ENCODE results near the gene TRAF3IP3.

The TRAF3IP3 gene

DNA sequence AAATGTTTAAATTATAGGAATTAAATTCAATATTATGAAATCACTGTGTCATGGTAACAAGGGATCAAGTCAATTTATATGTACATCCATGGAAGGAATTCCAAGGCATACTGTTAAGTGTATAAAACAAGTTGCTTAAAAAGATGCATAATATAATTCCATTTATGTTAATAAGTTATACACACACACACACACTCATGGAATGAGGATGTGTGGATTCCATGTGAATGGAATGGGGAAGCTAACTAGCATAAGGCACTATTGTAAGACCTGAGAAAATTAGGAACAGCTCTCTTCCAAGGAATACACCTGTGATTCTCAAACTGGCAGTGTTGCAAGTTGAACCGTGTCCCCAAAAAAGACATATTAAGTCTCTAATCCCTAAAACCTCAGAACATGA is 17.6 kb upstream of the TRAF3IP3 start:
- no peak for DNase-seq

DNA sequence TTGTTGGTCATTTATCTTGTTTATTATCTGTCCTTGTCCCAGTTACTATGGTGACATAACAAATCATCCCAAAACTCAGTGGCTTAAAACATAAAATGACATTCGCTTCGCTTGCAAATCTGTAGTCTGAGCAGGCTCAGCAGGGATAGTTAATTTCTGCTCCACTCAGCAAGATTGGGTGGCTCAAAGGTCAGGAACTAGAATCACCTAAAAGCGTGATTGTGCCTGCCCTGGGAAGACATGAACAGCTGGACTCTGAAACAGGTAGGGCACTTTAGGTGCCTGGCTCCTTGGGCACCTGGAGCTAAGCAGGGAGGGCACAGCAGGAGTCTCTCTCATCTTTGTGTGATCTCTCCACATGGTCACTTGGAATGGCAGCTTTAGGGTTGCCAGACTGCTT is 14.7 kb upstream of the TRAF3IP3 start:
- no peak for DNase-seq

DNA sequence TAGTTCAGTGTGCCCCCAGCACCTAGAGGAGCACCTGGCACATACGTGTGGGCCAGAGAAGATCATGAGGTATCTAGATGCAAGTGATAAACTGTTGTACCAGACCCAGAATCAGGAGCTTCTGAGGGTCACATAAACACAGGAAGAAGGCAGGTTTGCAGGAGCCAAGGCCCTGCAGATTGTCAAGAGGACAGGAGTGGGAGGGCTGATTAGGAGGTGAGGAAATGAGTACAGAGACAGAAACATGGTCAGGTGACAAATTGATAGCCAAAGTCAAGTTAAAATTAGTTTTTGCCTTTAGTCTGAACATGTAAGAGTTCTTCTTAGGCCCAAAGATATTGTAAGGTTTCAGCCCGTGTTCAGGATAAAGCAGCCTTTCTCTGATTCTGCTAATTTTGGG is 14.0 kb upstream of the TRAF3IP3 start:
- no peak for DNase-seq

DNA sequence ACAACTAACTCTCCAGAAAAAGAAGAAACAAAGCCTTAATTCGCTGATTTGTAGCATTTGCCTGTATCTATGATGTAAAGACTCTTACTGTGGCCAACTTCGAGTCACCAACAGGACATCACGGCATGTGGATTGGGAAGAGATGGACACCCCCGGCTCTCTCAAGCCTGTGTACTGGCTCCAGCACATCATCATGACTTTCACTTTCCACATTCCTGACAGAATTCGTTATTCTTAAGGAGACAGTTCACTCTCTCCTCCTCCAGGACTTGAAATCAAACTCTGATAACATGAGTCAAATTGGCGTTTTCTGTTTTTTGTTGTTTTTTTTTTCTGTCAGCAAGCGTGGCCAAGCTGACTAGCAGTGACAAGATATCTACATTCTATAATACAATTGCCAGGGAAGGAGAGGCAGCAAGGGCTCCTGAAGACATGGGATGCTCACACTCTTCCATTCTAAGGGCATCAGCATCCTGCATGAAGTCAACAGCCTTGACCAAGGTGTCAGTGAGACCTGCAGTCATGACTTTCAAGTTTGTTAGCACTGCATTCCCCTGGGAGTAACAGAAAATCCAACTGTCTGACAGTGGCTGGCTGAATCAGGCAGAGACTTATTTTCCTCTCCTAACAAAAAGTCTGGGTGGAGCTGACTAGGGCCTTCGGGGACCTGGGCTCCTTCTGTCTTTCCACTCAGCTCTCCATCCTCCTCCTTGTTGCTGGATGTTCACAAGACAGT is 13.3 kb upstream of the TRAF3IP3 start:
- no peak for DNase-seq

DNA sequence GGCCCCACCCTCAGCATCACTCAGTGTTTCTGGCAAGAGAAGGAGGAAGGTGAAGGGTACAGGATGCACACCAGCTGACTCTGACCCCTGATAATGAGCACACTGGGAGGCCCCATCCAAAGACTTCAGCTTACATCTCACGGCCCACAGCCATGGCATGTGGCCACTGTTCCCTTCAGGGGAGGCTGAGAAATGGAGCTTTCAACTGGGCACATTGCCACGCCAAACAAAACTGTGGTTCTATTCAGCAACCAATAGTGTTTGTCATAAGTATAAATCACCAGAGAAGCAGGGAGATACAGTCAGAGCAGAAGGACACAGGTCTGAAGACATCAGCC is 12.7 kb upstream of the TRAF3IP3 start:
- no peak for DNase-seq

DNA sequence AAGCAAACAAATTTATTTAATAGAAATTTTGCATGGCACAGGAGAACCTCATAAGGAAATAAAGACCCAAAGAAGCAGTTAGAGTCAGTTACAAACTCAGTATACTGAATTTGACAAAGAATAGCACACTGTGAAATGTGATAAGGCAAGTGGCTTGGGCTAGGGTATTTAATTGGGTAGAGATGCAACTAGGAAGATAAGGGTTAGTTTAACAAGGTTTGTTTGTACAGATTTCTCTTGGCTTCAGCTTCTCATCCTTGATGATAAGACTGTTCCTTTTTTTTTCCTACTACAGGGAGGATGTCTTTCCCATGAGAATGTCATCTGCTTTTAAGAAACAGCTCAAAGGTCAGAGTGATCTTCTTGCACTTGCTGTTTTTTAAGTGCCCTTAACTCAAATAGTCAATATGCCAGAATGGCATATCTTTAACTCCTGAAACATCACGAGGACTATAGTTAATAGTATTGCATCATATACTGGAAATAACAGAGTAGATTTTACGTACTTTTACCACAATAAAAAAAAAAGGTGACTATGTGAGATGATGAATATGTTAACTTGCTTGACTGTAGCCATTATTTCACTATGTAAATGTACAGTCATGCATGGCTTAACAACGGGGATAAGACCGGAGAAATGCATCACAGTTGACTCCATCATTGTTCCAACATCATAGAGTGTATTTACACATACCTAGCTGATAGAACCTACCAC is 9.2 kb upstream of the TRAF3IP3 start:
- no peak for DNase-seq

DNA sequence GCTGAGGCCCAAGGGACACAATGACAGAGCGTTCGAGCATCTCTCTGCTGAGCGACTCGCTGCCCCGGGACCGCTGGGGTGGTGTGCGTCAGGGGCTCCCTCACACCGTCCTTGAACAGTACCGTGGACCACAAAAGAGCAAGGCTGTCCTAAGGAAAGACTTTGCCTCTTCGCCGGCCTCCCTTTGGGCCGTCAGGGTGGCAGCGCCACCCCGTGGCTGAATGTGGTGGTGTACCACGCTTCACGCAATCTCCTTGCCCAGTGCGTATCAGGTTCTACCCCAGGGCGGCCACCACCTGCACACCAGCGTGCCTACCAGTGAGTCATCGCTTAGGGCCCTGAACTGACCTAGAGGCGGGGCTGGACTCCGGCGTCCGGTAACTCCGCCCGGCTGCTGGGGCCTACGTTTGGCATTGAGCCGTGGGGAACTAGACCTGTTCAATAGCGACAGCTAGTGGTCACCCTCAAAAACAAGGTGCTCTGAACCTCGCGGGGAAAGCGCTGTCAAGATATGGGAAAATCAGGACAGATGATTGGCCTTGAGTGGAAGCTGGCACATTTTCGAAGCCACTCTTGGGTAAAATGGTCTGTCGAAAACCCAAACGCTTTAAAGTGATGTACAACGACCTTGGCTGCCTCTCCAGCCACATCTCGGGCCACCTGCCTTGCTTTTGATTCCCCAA is 8.1 kb upstream of the TRAF3IP3 start:
- no peak for DNase-seq

DNA sequence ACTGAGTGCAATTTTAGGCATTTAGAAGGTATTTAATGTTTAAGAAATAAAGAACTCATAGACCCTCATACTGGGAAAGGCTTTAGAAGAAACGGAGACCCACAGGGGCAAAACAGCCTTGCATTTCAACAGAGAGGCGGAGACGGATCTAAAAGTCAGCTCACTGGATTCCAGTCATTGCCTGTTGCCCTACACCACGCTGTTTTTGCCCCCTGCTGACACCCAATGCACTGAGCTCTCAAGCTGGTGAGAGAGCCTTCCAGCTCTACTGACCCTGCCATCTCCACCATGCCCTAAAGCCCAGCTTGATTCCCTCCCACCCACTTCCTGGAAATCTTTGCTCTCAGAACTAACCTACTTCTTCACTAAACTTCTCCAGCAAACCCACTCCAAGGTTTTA is 7.2 kb upstream of the TRAF3IP3 start:
- DNase-seq = no peak

DNA sequence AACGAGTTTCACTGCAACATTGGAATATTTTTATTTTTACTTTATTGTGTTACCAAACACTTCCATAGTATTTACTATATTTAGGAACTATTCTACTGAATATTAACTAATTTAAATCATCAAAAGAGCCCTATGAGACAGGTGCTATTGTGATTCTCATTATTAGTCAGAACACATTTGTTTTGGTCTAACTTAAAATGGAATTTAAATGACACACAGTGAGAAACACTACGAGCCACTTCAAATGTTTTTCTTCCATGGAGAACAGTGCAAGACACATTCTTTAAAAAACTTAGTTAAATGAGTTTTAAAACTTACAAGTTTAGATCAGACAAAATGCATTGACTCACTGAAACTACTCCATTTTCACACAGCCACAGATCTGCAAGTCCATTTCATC is 6.6 kb upstream of the TRAF3IP3 start:
- no peak for DNase-seq

DNA sequence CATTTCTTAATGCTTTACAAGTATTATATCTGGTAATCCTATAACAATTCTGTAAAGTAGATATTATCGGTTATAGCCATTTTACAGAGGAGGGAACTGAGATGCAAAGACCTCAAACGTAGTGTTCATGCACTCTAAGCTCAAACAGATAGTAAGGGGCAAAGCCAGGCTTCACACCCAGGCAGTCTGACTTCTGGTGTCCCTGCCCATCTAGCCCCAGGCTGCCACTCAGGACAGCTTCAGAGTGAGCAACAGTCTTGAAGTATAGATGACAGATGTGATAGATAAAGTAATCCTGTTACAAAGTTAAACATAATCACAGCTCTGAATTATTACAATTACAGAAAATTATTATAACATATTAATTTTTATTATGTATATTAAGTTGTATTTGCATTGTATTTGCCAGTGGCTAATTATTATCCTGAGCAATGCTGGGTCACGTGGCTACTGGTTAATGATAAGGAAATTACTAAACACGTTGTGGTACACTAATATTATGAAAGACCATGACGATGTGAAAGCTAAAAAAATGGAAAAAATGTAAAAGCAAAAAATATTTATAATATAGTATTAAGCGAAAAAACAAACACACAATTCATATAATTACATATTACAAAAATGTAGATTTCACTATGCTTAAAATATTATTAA is 6.1 kb upstream of the TRAF3IP3 start:
- DNase-seq = no peak

DNA sequence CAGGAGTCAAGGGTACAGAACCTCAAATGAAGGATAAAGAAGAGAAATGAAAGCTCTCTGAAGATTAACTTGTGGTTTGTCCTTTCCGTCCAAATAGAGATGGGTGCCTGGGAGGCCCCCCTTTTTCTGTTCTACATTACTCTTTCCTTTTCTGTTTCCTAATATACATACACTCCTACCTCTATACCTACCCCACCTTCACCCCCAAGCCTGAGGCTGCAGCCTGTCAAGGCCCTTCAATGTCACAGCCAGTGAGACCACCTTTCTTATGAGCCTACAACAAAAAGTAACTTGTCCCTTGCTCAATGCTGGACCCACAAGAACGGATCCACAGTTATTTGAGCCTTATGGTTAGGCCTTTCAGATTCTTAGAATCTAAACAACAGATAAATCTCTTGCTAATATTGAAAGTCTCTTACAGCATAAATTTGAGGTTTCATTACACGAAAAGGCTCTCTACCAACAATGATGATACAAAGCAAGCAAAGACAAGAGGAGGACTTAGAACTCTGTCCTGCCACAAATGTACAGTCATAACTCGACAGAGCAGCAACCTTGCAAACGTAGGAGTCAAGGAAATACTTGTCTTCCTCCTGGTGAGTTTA is 4.1 kb upstream of the TRAF3IP3 start:
- DNase-seq = no peak

DNA sequence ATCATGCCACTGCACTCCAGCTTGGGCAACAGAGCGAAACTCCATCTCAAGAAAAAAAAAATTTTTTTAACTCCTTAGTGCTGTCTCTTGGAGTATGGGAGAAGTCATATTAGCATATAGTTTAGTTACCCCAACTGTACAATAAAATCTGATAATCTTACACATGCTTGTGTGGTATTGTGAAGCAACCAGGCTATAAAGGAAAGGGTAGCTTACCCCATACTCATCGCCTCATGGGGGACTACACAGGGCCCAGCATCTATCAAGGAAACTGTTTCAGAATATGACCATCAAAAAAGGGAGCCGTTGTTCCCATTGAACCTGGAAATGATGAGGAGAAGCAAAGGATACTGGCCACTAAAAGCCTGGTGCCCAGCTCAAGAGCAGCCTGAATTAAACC is 3.0 kb upstream of the TRAF3IP3 start:
- no peak for DNase-seq

DNA sequence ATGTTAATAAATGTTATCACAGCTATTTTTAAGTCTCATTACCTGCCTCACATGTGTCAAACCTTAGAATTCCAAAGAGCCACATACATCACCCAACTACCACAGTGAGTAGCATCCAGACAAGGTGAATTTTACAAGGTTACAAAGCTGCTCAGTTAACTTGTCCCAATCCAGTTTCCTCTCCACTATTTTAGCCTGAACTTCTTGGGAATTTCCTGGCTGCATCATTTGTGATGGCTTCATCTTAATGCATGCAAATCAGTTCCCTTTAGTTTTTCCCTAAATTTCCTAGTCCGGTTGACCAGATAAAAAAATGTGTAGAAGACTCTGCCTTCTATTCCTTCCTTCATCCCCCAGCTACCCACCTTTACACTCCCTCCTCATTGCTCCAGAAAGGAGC is 597 bp upstream of the TRAF3IP3 start:
- DNase-seq = no peak

DNA sequence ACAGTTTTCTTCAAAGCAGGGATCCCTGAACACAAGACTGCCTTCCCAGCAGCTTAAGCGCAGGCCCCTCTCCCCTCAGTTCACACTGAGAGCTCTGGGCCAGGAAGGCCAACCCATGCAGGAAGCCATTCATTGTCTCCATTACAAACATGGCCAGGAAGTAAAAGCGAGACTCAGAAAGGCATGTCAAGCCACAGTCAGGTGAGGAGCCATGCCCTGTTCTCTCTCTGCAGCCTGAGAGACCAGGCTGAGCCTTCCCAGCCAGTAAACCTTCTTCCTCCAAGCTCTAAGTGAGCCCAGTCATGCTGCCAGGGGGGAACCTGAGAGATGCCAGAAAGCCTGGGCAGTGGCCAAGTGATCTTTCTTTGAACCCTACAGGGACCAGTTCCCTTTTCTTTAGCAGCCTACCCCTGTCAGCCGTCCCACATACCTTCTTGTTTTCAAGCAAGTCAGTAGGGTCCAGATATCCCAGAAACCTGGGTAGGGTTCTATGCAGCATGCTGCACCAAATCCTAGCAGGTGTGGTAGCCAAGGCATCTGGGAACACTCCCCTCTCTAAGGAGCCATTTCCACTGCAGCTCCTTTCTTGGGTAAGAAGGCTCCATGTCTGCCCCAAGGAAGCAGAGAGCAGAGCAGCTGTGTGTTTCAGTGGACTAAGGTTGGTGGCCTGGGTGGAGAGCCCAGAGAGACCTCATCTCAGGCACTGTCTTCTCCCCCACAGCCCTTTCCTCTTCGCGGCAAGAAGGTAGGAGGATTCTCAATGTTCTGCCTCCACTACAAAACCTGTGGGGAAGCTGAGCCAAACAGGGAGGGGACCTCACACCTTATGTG is 977 bp downstream of the TRAF3IP3 start:
- no peak for DNase-seq

DNA sequence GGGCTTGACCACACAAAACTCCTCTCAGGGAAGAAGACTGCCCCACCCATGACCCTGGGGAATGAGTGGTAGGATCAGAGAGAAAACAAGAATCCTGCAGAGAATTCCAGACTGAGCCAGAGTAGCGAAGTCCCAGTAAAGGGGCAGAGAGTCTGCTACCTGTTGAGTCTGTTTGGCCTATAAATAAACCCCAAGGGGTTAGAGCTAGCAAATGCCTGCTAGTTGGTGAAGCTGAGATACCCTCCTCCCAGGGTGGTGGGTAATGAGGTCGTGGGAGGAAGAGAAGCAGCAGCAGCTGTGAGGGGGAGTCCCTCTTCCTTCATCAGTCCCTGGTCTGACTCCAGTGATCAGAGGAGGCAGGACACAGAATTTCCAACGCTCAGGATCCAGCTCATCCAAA is 2.5 kb downstream of the TRAF3IP3 start:
- DNase-seq = no peak

DNA sequence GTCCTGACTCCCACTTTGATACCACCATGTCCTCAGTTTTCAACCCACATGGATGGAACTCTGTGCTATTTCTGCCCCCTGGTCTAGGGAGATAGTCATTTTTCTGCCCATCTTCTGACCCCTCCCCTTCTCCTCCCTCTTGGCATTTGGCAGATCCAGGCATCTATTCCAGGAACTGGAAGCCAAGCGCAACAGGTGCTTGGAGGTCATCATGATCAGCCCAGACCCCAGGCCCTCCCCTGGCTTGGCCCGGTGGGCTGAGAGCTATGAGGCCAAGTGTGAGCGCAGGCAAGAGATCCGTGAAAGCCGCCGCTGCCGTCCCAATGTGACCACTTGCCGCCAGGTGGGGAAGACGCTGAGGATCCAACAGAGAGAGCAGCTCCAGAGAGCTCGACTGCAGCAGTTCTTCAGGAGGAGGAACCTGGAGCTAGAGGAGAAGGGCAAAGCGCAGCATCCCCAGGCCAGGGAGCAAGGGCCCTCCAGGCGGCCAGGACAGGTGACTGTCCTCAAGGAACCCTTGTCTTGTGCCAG is 4.0 kb downstream of the TRAF3IP3 start:
- no peak for DNase-seq

DNA sequence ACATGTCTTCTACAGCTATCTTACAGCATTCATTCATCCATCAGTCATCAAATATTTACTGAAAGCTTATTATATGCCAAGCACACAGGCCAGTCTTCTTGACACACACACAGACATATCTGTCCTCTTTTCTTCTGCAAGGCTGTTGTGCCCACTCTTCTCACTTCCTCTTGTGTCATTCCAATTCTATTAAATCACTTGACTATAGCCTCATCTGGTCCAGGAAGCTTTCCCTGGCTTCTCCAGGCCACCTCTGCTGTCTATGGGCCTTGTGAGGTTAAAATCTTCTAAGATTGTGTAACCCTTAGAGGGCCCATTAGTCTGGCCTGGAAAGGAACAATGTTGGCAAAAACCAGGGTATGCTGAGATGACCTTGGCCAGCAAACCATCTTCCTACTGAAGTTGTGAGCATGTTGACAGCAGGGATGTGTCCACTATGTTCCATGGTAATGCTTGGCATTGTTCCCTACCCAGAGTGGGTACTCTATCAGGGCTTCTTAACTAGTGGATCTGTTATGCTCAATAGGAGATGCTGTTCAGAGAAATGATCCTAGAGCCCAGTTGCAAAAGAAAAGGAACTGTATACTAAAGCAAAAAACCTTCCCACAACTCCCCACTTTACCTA is 5.3 kb downstream of the TRAF3IP3 start:
- DNase-seq = no peak

DNA sequence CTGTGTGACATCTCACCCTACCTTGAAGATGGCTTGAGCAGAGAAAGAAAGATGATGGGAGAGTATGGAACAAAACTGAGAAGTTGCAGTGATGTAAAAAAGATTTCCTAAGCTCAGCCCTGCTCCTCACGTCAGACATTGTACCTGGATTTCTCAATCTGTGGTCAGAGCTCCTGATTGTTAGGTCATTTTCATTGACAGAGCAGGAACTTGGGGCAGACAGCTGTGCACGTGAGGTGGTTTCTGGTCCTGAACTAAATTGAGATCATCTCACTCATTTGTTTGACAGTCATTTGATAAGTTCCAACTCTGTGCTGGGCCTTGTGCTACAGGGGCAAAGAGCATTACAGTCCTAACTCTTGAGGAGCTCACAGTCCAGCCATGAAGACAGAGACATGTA is 10.2 kb downstream of the TRAF3IP3 start:
- no peak for DNase-seq

DNA sequence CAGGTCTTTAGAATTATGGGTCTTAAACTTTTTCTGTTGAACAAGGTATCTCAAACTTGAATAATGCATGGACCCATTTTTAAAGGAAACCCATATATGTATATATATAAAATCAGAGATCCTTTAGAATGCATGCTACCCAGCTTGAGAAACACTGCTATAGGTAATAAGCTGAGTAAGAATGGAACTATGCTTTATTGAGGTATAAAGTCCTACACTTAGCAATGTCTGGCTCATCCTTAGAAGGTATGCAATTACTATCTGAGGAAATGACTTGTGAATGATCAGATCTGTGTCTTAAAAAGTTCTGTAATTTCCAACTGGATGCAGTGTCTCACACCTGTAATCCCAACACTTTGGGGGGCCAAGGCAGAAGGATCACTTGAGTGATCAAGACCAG is 11.2 kb downstream of the TRAF3IP3 start:
- no peak for DNase-seq

DNA sequence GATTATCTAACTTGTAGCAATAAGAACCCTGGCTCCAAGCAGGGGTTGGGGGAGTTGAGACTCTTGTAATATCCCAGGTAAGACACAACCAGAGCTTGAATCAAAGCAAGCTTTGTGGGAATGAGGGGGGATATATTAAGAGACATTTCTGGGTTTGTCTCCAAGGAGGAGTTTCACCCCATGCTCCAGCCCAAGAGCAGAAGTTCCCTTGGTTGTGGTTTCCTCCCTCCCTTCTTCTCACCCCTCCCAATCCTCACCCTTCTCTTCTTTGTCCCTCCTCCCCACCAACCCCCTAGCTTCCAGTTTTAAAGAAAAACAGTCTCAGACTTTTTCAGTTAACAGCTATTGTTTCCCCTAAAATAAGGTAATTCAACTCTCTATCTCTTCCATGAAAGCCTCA is 11.9 kb downstream of the TRAF3IP3 start:
- no peak for DNase-seq

DNA sequence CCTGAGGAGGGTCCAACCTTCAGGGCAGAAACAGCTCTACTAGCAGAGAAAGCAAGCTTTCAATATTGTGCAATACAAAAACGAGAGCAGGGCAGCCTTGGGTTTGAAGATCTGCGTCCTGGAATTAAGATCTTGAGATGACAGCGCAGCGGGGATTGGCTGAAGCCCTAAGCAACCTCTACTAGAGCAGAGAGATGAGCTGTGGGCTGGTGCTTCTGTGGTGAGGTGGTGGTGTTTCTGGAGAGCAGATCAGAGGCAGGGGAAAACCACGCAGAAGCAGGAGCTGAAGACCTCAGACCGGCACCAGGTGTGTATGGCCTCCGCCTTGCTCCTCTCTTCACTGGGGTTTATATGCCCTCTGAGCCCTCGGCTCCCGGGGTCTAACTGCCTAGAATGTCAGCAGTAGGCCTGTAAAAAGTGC is 12.5 kb downstream of the TRAF3IP3 start:
- no peak for DNase-seq

Data from NCI-H1694 (cell line).